ENCODE results near the gene GNPTG.

GNPTG gene

DNA sequence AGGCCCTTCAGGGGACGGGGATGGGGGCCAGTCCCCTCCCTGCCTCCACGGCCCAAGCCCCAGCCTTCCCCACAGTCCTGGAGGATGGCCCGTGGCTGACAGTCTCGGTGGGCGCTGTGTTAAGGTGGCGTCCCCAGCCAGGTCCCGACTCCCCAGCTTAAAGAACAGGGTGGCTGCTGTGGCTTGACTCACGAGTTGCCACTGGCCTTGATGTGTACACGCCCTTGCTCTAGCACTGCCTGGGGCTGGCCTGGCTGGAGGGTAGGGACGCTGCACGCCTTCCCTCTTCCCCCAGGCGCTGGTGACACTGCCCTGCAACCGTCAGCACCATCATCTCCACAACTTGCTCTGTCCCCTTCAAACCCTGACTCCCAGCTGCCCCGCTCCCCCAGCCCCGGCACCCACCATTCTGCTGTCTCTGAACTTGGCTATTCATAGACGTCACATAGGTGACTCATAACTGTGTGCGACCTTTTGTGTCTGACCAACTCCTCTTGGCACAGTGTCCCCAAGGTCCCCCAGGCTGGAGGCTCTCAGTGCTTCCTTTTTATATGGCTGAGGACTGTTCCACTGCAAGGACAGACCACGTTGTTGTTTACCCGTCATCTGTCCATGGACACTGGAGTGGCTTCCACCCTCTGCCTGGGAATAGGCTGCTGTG is 6.3 kb downstream of the GNPTG start:
- Histone ChIP-seq H3K27me3 (ENCODE audit: low read depth, low read length) (no peaks in the 10 kb centered on the region), H3K9me3 (ENCODE audit: insufficient read depth, low read length) (no peaks in the 10 kb centered on the region), H2AFZ (ENCODE audit: low read depth, low read length) (no peak overlapping the region), H3K79me2 (ENCODE audit: low read length) (peaks cover 75% of the 10 kb centered on the region), H3K27ac (ENCODE audit: low read length) (no peak overlapping the region), H4K20me1 (ENCODE audit: insufficient read depth, low read length) (no peaks in the 10 kb centered on the region; the same call in 1 of the 2 replicates), H3K9ac (ENCODE audit: low read length) (no peak overlapping the region), H3K4me1 (ENCODE audit: low read length) (no peaks in the 10 kb centered on the region), H3K4me2 (ENCODE audit: low read length) (no peak overlapping the region), H3K4me3 (ENCODE audit: low read length) (no peak overlapping the region), H3K36me3 (replicated peaks; ENCODE audit: low read depth, low read length) (peaks cover 17% of the 10 kb centered on the region)
- TF ChIP-seq, protein P1, sequence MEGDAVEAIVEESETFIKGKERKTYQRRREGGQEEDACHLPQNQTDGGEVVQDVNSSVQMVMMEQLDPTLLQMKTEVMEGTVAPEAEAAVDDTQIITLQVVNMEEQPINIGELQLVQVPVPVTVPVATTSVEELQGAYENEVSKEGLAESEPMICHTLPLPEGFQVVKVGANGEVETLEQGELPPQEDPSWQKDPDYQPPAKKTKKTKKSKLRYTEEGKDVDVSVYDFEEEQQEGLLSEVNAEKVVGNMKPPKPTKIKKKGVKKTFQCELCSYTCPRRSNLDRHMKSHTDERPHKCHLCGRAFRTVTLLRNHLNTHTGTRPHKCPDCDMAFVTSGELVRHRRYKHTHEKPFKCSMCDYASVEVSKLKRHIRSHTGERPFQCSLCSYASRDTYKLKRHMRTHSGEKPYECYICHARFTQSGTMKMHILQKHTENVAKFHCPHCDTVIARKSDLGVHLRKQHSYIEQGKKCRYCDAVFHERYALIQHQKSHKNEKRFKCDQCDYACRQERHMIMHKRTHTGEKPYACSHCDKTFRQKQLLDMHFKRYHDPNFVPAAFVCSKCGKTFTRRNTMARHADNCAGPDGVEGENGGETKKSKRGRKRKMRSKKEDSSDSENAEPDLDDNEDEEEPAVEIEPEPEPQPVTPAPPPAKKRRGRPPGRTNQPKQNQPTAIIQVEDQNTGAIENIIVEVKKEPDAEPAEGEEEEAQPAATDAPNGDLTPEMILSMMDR (IDR thresholded peaks at IDR 0.05; ENCODE audit: low read depth, low read length), result no peak
- TF ChIP-seq EZH2phosphoT487 (IDR thresholded peaks at IDR 0.05; ENCODE audit: low read depth), result no peak

DNA sequence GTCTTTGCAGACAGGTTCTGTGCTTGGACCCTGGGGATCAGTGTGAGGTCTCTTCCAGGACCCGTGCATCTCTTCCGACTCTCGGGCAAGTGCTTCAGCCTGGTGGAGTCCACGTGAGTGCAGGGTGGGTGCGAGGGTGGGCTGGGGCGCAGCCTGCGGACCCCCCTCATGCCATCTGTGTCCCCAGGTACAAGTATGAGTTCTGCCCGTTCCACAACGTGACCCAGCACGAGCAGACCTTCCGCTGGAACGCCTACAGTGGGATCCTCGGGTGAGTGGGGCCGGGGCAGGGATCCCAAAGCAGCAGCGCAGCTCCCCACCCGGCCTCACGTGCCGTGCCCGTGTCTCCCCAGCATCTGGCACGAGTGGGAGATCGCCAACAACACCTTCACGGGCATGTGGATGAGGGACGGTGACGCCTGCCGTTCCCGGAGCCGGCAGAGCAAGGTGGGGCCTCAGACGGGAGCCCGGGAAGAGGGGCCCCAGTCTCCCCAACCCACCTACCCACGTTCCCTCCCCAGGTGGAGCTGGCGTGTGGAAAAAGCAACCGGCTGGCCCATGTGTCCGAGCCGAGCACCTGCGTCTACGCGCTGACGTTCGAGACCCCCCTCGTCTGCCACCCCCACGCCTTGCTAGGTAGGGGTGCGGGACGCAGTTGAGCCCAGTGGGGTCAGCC is 10.1 kb downstream of the GNPTG start:
- Histone ChIP-seq H4K20me1 (ENCODE audit: insufficient read depth, low read length) (no peaks in the 10 kb centered on the region; the same call in 1 of the 2 replicates), H3K9me3 (ENCODE audit: insufficient read depth, low read length) (no peaks in the 10 kb centered on the region), H3K4me1 (ENCODE audit: low read length) (no peaks in the 10 kb centered on the region), H3K9ac (ENCODE audit: low read length) (no peak overlapping the region), H3K27me3 (ENCODE audit: low read depth, low read length) (no peaks in the 10 kb centered on the region), H3K4me3 (ENCODE audit: low read length) (no peak overlapping the region), H3K36me3 (replicated peaks; ENCODE audit: low read depth, low read length) (peaks cover 34% of the 10 kb centered on the region), H2AFZ (ENCODE audit: low read depth, low read length) (no peak overlapping the region), H3K79me2 (ENCODE audit: low read length) (peaks cover 49% of the 10 kb centered on the region), H3K27ac (ENCODE audit: low read length) (no peak overlapping the region), H3K4me2 (ENCODE audit: low read length) (no peak overlapping the region)
- TF ChIP-seq EZH2phosphoT487 (IDR thresholded peaks at IDR 0.05; ENCODE audit: low read depth), result no peak
- TF ChIP-seq, protein P1 (IDR thresholded peaks at IDR 0.05; ENCODE audit: low read depth, low read length), result no peak

DNA sequence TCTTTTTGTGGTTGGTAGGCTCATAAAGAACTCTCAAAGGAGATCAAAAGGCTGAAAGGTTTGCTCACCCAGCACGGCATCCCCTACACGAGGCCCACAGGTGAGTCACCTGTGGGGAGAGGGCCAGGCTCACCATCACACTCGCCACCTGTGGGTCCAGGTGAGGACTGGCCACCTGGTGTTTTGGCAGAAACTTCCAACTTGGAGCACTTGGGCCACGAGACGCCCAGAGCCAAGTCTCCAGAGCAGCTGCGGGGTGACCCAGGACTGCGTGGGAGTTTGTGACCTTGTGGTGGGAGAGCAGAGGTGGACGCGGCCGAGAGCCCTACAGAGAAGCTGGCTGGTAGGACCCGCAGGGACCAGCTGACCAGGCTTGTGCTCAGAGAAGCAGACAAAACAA is 11.1 kb downstream of the GNPTG start:
- no peaks in the 10 kb centered on the region for H3K9me3 ChIP-seq (ENCODE audit: insufficient read depth, low read length)
- no peaks in the 10 kb centered on the region for H3K4me1 ChIP-seq (ENCODE audit: low read length)
- peaks cover 34% of the 10 kb centered on the region for H3K36me3 ChIP-seq (replicated peaks; ENCODE audit: low read depth, low read length)
- no peak overlapping the region for H3K27ac ChIP-seq (ENCODE audit: low read length)
- H3K4me3 ChIP-seq (ENCODE audit: low read length), result no peak overlapping the region
- no peak overlapping the region for H3K4me2 ChIP-seq (ENCODE audit: low read length)
- H3K79me2 ChIP-seq (ENCODE audit: low read length), result peaks cover 45% of the 10 kb centered on the region
- no peak overlapping the region for H2AFZ ChIP-seq (ENCODE audit: low read depth, low read length)
- no peaks in the 10 kb centered on the region for H3K27me3 ChIP-seq (ENCODE audit: low read depth, low read length)
- no peak for TF ChIP-seq EZH2phosphoT487 (IDR thresholded peaks at IDR 0.05; ENCODE audit: low read depth)
- TF ChIP-seq, protein P1 (IDR thresholded peaks at IDR 0.05; ENCODE audit: low read depth, low read length), result no peak
- H4K20me1 ChIP-seq (ENCODE audit: insufficient read depth, low read length), result no peaks in the 10 kb centered on the region; the same call in 1 of the 2 replicates
- no peak overlapping the region for H3K9ac ChIP-seq (ENCODE audit: low read length)

DNA sequence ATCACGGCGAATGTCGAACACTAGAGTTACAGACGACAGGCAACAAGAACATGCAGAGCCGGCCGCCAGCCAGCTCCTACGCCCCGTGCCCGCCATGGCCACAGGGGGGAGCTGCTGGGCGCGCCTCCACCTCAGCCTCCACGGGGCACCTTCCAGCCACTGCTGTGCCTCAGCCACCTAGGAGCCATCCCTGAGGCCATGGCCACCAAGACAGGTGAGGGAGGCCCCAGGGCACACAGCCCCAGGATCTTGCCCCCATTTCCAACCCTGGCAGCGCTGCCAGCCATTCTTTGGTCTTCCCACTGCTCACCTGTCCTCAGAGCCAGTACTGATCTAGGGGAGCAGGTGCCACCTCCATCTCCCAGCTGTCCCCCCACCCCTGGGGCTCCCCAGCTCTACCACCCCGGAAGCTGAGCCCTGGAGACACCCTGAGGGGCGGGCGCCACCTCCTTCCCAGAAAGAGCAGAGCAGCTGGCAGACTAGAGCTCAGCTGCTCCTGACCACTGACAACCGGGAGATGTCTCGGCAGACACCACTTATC is 11.8 kb downstream of the GNPTG start:
- Histone ChIP-seq H3K27me3 (ENCODE audit: low read depth, low read length) (no peaks in the 10 kb centered on the region), H3K9ac (ENCODE audit: low read length) (no peak overlapping the region), H3K27ac (ENCODE audit: low read length) (no peak overlapping the region), H2AFZ (ENCODE audit: low read depth, low read length) (no peak overlapping the region), H3K36me3 (replicated peaks; ENCODE audit: low read depth, low read length) (peaks cover 34% of the 10 kb centered on the region), H3K79me2 (ENCODE audit: low read length) (peaks cover 42% of the 10 kb centered on the region), H4K20me1 (ENCODE audit: insufficient read depth, low read length) (no peaks in the 10 kb centered on the region; the same call in 1 of the 2 replicates), H3K9me3 (ENCODE audit: insufficient read depth, low read length) (no peaks in the 10 kb centered on the region), H3K4me1 (ENCODE audit: low read length) (no peaks in the 10 kb centered on the region), H3K4me2 (ENCODE audit: low read length) (no peak overlapping the region), H3K4me3 (ENCODE audit: low read length) (no peak overlapping the region)
- TF ChIP-seq, protein P1 (IDR thresholded peaks at IDR 0.05; ENCODE audit: low read depth, low read length), result peak; percentile 87
- no peak for TF ChIP-seq EZH2phosphoT487 (IDR thresholded peaks at IDR 0.05; ENCODE audit: low read depth)

All from OCI-LY3 (cell line).